PC-3 (cell line): Measurements from ENCODE around the gene ANKRD11. TPM values are rescaled to one million over a fixed set of nuclear protein-coding genes. Genes with fewer than 3 reads are reported as not detected.

ENCODE experiments used
- ATAC-seq: fragments of 200-7000 bp; cut with Tn5 transposase; 2 replicates; pipeline ENCODE4 v1.9.1; 2020; ENCODE audit warnings: mild to moderate bottlenecking, moderate library complexity
- BruUV-seq: library from RNA; stranded (reverse); fragments of 400-500 nt; replicated peaks from 2 replicates; lab custom pipeline; 2021; lab: Mats Ljungman, UMichigan
- CTCF ChIA-PET: fragments of 300-600 bp; sonication (Branson Sonifier 250); formaldehyde crosslinking; loops from one replicate; lab custom pipeline; 2022; ENCODE audit warnings: antibody characterized with exemption; lab: Charles Lee
- POLR2A ChIA-PET: fragments of 300-600 bp; sonication (Branson Sonifier 250); formaldehyde crosslinking; loops from one replicate; lab custom pipeline; 2022; ENCODE audit warnings: antibody characterized with exemption; ENCODE audit not compliant: unreplicated experiment; lab: Charles Lee
- DNase-seq: peaks from one replicate; pipeline ENCODE4 v3.0.0-alpha.2; 2015
- H2AFZ ChIP-seq: fragments of 300-600 bp; sonication (generic); 2 replicates; pipeline ENCODE4 v1.6.0; 2016; ENCODE audit warnings: antibody characterized with exemption, low read length
- H3F3A ChIP-seq: fragments of 300-600 bp; sonication (generic); one replicate; pipeline ENCODE4 v1.6.0; 2017; ENCODE audit warnings: antibody characterized with exemption, low read length, control low read depth, mild to moderate bottlenecking; ENCODE audit not compliant: unreplicated experiment
- H3K27ac ChIP-seq: fragments of 300-600 bp; sonication (generic); 2 replicates; pipeline ENCODE4 v1.5.1; 2016; ENCODE audit warnings: mild to moderate bottlenecking, low read length
- H3K27me3 ChIP-seq: fragments of 300-600 bp; sonication (generic); 2 replicates; pipeline ENCODE4 v1.6.1; 2016; ENCODE audit warnings: low read length, mixed read lengths
- H3K36me3 ChIP-seq: fragments of 300-600 bp; sonication (generic); 2 replicates; pipeline ENCODE4 v1.6.1; 2016; ENCODE audit warnings: low read depth, mixed run types, low read length, mixed read lengths
- H3K4me1 ChIP-seq: fragments of 300-600 bp; sonication (generic); 2 replicates; pipeline ENCODE4 v1.5.1; 2016; ENCODE audit warnings: low read length; ENCODE audit not compliant: insufficient read depth
- H3K4me2 ChIP-seq: fragments of 300-600 bp; sonication (generic); 2 replicates; pipeline ENCODE4 v1.6.0; 2016; ENCODE audit warnings: low read length
- H3K4me3 ChIP-seq: fragments of 300-600 bp; sonication (generic); 2 replicates; pipeline ENCODE4 v1.5.1; 2016; ENCODE audit warnings: mild to moderate bottlenecking, low read length, mixed read lengths
- H3K79me2 ChIP-seq: fragments of 300-600 bp; sonication (generic); 2 replicates; pipeline ENCODE4 v1.6.1; 2017; ENCODE audit warnings: low read length, mixed read lengths
- H3K9ac ChIP-seq: fragments of 300-600 bp; sonication (generic); 2 replicates; pipeline ENCODE4 v1.6.0; 2016; ENCODE audit warnings: mild to moderate bottlenecking, low read length
- H3K9me2 ChIP-seq: fragments of 300-600 bp; sonication (generic); replicated peaks from 2 replicates; pipeline ENCODE4 v1.6.1; 2016; ENCODE audit warnings: mixed run types, low read length, mixed read lengths
- H3K9me3 ChIP-seq: fragments of 300-600 bp; sonication (generic); 2 replicates; pipeline ENCODE4 v1.6.1; 2016; ENCODE audit warnings: low read length, mixed read lengths
- H4K20me1 ChIP-seq: fragments of 300-600 bp; sonication (generic); 2 replicates; pipeline ENCODE4 v1.6.1; 2016; ENCODE audit warnings: low read length, mixed read lengths
- CTCF ChIP-seq: fragments of 300-600 bp; sonication (generic); conservative IDR thresholded peaks from 2 replicates; pipeline ENCODE4 v1.5.1; 2017; ENCODE audit warnings: antibody characterized with exemption, low read depth, mild to moderate bottlenecking, low read length
- EZH2 ChIP-seq: fragments of 300-600 bp; sonication (generic); IDR thresholded peaks from one replicate; pipeline ENCODE4 v1.6.1; 2017; ENCODE audit warnings: antibody characterized with exemption, mild to moderate bottlenecking, low read length; ENCODE audit not compliant: unreplicated experiment
- EZH2phosphoT487 ChIP-seq: fragments of 300-600 bp; sonication (generic); IDR thresholded peaks from 2 replicates; pipeline ENCODE4 v1.6.1; 2018; ENCODE audit warnings: mild to moderate bottlenecking, antibody characterized with exemption, low read length, borderline replicate concordance
- intact Hi-C: fragments of 100-400 bp; cut with micrococcal nuclease; formaldehyde crosslinking; loops from 2 replicates; pipeline ENCODE4 v1.9.0; 2023
- total RNA-seq: library from RNA; depleted of rRNA; stranded (reverse); fragments of >200 nt; gene quantifications from 2 replicates; pipeline ENCODE4 v1.2.3, GENCODE V29; 2014

ANKRD11 gene
- total RNA-seq, 1 experiment from 2014 or later, result 65.0 TPM

- no peak overlapping the region for H3K4me3 ChIP-seq
- H3K36me3 ChIP-seq, result peaks cover 8% of the 10 kb centered on the region
- no peaks in the 10 kb centered on the region for H3K9me3 ChIP-seq
- intact Hi-C loops, result no loop called here
- TF ChIP-seq EZH2phosphoT487, result no peak
- no peak for DNase-seq
- no peak overlapping the region for H2AFZ ChIP-seq
- no peaks in the 10 kb centered on the region for H3F3A ChIP-seq
- no peak overlapping the region for H3K27ac ChIP-seq
- no peak overlapping the region for H3K4me2 ChIP-seq
- H3K27me3 ChIP-seq, result no peaks in the 10 kb centered on the region
- POLR2A ChIA-PET, result no interaction called here
- H3K79me2 ChIP-seq, result peaks cover 67% of the 10 kb centered on the region
- no peak for ATAC-seq
- H4K20me1 ChIP-seq, result no peaks in the 10 kb centered on the region
- BruUV-seq, result no TSS peak
- H3K4me1 ChIP-seq, result peaks cover 16% of the 10 kb centered on the region
- CTCF ChIA-PET, result no interaction called here
- H3K9me2 ChIP-seq, result no peaks in the 10 kb centered on the region
- H3K9ac ChIP-seq, result no peak overlapping the region
Measured at GRCh38 chr16:89297910-89298545, 192.3 kb downstream of the ANKRD11 start.

GRCh38 chr16:89297156-89297874 lies 193.0 kb downstream of the ANKRD11 start:
- Histone ChIP-seq H3K27me3 (no peaks in the 10 kb centered on the region), H3K9me3 (no peaks in the 10 kb centered on the region), H2AFZ (no peak overlapping the region), H3K79me2 (peaks cover 61% of the 10 kb centered on the region), H4K20me1 (no peaks in the 10 kb centered on the region), H3K9me2 (no peaks in the 10 kb centered on the region), H3K4me1 (peaks cover 12% of the 10 kb centered on the region), H3F3A (no peaks in the 10 kb centered on the region), H3K9ac (no peak overlapping the region), H3K4me2 (no peak overlapping the region), H3K36me3 (peaks cover 3% of the 10 kb centered on the region), H3K4me3 (no peak overlapping the region), H3K27ac (no peak overlapping the region)
- TF ChIP-seq CTCF (no peak), EZH2 (no peak), EZH2phosphoT487 (no peak)
- POLR2A ChIA-PET, result no interaction called here
- CTCF ChIA-PET, result no interaction called here
- no TSS peak for BruUV-seq
- ATAC-seq (no peak), DNase-seq (no peak)
- intact Hi-C loops, result no loop called here

GRCh38 chr16:89295915-89296314 lies 194.4 kb downstream of the ANKRD11 start:
- no TSS peak for BruUV-seq
- Histone ChIP-seq H3K4me2 (no peak overlapping the region), H3K9ac (no peak overlapping the region), H3F3A (no peaks in the 10 kb centered on the region), H3K27ac (no peak overlapping the region), H3K9me2 (no peaks in the 10 kb centered on the region), H3K79me2 (peaks cover 56% of the 10 kb centered on the region), H3K4me1 (no peaks in the 10 kb centered on the region; the same call in 1 of the 2 replicates), H3K4me3 (no peak overlapping the region), H3K9me3 (no peaks in the 10 kb centered on the region), H3K27me3 (no peaks in the 10 kb centered on the region), H2AFZ (no peak overlapping the region), H4K20me1 (no peaks in the 10 kb centered on the region), H3K36me3 (peaks cover 3% of the 10 kb centered on the region)
- POLR2A ChIA-PET, result interaction anchor here (0.6 kb wide), 1 partner anchor 103 kb away, joined by 6 read pairs; no protein-coding TSS in a partner anchor
- ATAC-seq (no peak), DNase-seq (no peak)
- TF ChIP-seq CTCF, result no peak
- no peak for TF ChIP-seq EZH2phosphoT487
- no peak for TF ChIP-seq EZH2
- CTCF ChIA-PET, result no interaction called here
- intact Hi-C loops, result no loop called here
